Measurements from ENCODE around the gene MAP2.
A peak's percentile ranks its signal among the peaks of the same experiment; 100 is the strongest.

The MAP2 gene

GRCh38 chr2:209661286-209661894, 237.5 kb downstream of the MAP2 start:
- peak; percentile 72 for DNase-seq (ENCODE audit: low spot score)

DNA sequence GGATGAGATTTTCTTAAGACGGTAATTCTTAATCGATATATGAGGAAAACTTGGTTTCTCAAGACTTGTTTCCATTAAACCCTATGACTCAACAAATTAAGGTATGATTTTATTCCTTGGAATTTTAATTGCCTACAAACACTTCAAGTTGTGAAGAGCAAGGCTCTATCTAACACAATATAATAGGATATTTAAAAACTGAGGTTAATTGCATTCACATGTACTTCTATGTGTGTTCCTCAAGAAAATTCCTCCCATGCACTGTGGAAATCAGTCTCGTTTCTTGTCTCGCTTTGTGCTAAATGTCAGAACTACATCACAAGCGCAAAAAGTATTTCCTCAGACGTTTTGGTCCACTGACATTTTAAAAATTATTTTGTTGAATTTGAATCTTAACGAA, 238.2 kb downstream of the MAP2 start:
- DNase-seq (ENCODE audit: low spot score), result no peak

DNA sequence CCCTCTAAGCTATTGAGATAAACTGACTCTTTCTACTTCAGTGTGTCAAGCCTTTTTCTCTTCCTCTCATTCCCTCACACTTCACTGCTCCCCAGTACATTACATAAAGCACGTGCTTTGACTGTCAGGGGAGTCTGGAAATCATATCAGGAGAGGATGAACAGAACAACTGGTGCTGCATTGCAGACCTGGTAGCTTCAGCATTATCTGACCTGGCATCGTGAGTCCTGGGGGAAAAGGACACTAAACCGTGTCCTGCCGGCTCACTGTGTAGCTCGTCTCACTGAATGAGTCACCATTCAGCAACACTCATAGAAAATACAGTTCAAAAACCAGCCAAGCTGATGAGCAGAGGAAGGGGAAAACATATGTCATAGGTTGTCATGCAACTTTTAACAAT, 239.3 kb downstream of the MAP2 start:
- no peak for DNase-seq (ENCODE audit: low spot score)

DNA sequence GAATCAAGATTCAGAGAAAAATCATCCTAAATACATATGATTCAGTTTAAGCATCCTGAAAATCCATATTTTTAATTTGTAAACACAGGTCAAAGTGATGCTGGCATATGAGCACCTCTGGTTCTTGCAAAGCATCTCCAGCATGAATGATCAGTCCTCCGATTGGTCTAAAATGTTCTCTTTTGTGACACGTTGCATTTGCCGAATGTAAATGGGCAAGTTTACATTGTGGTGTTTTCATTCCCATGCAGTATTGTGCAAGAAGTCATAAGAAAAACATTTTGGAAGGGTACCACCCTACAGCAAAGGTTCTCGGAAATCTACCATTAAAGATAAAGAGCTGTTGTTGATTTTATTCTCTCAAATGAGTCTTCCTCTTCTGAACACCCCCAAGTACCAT, 239.8 kb downstream of the MAP2 start:
- no peak for DNase-seq (ENCODE audit: low spot score)

- DNase-seq (ENCODE audit: low spot score), result no peak
Measured at GRCh38 chr2:209666296-209666695, 242.4 kb downstream of the MAP2 start.

DNA sequence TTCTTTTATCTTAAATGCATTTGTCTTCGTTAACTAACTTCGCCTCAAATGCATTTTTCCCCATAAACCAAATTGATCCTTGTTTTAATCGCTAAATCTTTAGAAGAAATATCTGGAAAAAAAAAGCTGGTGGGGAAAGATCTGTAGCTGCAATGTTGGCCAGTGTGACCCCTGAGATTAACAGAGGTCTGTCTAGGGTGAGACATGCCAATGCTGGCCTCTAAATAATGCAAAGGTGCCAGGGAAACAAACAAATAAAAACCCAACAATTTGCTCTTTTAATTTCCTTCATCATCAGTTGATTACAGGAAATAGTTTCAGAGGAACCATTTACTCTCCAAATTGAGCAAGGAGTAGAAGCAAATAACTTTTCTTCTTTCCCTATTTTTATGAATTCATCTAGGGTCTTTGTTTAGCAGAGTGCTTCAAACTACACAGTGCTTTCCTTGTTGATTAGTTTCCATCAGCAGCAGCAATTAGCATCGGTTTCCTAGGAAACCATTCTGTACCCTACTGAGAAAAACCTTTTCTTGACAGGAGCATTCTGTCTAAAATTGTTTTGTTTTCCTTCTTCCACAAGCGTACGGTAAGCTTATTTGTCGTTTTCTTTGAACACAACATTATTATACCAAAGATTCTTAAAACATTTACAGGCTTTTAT, 247.3 kb downstream of the MAP2 start:
- DNase-seq (ENCODE audit: low spot score), result no peak

DNA sequence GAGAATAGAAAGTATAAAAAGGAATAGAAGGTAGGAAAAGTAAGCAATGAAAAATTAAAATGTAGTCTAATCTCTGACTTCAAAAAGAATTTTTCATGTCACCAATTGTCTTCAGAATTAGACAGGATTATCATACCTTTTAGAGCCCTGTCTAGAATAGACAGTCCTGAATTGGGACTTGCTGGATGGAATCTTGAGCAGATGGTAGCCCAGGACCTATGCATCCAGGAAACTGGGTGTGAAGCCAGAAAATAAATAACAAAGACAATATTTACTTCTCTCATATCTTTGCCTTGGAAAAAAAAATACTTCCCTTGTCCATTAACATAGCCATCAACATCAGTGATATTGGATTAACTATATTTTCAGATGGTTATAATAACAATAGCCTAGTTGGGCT, 250.0 kb downstream of the MAP2 start:
- no peak for DNase-seq (ENCODE audit: low spot score)

GRCh38 chr2:209680596-209680995, 256.7 kb downstream of the MAP2 start:
- DNase-seq (ENCODE audit: low spot score), result no peak

GRCh38 chr2:209681201-209681735, 257.4 kb downstream of the MAP2 start:
- DNase-seq (ENCODE audit: low spot score), result no peak

DNA sequence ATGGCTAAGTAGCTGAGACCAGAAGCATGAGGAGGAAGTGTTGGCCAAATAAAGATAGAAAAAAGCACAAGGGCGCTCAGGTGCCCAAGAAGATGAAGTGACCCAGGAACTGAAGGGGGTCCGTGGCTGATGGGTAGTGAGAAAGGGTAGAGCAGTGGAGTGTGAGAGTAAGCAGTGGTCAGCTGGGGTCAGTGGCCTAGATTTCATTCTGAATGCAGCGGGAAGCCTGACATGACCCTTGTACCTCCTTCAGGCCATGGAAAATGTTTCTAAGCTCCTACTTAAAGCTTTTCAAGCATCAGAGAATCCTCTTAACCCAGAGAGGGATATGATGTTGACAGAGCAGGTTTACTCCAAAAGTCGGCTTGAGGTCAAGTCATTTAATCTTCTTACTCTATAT, 258.8 kb downstream of the MAP2 start:
- no peak for DNase-seq (ENCODE audit: low spot score)

GRCh38 chr2:209685340-209685739, 261.5 kb downstream of the MAP2 start:
- no peak for DNase-seq (ENCODE audit: low spot score)

DNA sequence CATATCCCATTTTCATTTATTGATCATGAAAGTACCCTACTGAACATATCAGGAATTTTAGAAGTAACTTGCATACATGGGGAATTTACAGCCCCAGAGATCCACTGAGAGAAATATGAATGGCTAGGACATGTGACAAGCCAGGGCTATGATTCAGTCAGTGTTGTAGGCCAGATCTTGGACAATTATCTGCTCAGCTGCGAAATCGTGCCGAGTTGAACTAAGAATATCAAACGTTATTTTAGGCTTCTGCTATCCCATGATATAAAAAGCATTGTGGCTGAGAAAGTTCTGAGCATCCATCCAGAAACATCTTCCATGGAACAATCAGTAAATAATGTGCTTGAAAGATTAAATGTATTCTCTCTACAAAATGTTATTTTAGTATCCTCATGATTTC, 262.1 kb downstream of the MAP2 start:
- DNase-seq (ENCODE audit: low spot score), result no peak

DNA sequence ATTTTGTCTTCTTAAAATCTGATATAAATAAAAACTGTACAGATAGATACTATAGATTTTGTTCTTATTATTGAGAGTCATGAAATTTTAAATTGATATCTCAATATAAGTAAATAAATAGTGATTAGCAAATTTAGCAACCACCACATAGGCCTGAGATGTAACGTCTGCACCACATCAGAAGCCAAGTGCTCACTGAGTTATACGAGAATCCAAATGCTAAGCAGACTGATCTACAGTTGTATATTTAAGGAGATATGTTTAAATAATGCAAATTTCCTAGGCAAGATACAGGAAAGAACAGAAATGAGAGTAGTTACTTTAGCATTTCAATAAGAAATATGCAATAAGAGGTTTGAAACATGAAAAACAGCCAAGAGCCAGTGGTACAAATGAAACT, 262.6 kb downstream of the MAP2 start:
- no peak for DNase-seq (ENCODE audit: low spot score)

DNA sequence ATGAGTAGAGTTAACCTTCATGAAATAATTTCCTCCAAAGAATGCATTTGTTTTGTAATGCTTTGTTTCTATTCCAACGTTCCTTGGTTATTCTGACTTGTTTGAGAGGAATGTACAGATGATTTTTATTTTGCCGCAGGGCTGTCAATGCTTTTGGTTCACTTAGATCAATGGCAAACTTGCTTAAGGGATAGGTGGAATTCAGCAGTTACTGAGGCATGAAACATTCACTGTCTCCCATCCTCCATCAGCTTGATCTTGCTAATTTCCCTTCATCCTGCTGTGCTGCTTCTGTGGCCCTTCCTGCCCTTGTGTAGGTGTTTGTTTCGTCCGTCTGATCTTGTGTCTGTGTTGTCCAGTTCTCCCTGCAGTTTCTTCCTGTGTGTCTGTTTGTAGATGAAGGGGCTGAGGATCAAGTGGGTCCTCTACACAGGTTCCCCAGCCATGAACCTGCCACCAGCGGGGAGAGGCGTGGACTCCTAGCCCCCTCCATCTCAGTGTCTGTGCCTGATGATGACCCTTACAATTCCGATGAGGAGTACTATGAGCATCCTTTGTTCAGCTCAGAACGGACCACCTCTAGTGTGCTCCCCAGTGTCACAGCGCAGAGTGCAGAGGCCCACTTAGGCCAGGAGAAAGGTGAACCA, 263.6 kb downstream of the MAP2 start:
- DNase-seq (ENCODE audit: low spot score), result no peak

GRCh38 chr2:209688385-209688784, 264.5 kb downstream of the MAP2 start:
- no peak for DNase-seq (ENCODE audit: low spot score)

GRCh38 chr2:209690029-209690754, 266.3 kb downstream of the MAP2 start:
- no peak for DNase-seq (ENCODE audit: low spot score)

GRCh38 chr2:209694748-209695147, 270.9 kb downstream of the MAP2 start:
- no peak for DNase-seq (ENCODE audit: low spot score)

DNA sequence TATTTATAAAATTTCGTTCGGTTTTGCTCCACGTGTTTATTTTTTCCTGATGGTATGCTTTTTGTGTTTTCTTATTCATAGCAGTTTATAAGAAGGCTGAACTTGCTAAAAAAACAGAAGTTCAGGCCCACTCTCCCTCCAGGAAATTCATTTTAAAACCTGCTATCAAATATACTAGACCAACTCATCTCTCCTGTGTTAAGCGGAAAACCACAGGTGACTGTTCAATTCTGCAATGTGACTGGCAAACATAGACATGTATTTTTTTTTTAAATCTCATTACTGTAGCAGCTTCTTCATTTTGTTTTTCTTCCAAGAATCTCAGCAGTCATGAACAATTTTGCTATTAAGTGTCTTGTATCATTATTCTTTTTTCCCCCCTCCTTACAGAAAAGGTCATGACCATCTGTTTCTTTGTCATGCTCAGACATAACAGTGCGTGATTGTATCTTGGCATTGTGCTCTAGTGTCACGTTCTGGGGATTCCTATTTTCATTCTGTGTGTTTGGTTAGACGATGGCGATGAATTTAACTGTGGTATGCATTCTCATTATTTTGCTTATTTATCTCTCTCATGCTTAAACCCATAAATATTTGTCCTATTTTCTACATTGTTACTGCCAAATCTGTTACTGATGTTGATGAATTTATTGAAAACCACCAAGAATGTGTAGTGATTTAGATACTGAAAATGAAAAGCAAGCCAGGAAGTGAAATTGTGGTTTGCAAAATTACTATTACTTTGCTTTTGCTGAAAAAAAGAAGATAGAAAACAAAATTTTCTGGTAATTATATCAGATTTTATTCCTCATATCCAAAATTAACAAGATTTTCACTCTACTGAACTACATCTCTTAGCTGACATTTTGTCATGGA, 273.2 kb downstream of the MAP2 start:
- no peak for DNase-seq (ENCODE audit: low spot score)

DNA sequence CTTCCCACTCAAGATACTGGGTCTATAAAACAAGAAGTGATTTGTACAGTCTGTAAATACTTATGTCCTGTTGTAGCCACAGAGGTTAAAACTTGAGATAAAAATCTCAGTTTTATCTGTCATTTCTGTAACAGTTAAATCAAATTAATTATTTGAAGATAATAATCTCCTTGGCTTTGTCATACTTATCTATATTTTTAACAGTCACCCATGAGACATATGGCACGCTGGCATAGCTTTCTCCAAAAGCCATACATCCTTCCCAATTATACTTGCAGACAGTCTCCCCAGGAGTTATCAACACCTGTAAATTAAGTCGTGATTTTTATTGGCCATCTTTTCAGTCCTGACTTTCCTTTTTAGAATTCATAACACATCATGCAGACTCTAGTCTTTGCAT, 278.9 kb downstream of the MAP2 start:
- DNase-seq (ENCODE audit: low spot score), result no peak

- DNase-seq (ENCODE audit: low spot score), result no peak
Measured at GRCh38 chr2:209713219-209713618, 289.4 kb downstream of the MAP2 start.

DNA sequence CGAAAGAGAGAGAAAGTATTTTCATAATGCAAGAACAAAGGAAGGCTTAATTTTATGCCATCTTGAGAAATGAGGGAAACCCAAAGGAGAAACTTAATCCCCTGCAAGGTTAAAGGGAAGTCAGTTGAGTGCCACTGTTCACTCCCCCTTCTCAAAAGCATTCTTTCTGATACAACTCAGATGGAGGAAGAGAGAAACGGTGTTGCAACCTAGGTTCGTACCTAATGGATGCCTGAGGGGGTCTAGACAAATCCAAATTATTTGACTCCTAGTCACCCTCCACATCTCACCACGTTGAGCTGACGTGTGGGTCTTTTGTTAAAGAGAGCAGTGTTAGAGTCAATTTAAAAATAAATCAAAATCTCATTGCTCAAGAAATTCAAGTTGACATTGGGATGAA, 295.2 kb downstream of the MAP2 start:
- DNase-seq (ENCODE audit: low spot score), result no peak

DNA sequence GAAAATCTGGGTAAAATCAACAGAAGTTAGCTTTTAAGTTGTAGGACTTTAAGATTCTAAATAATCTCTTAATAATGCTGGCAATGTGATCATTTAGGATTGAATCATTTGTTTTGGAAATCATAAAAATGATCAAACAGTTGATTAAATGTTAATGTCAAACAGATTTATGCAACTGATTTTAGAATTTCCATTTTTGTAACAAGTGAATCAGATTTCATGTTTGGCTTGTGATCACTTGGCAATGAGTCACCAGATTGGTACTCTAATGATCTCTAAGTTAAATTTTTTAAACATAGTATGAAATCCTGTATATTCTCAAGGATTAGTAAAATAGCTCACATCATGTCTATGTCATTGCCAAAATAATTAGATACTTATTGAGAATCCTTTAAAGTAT, 297.6 kb downstream of the MAP2 start:
- DNase-seq (ENCODE audit: low spot score), result peak; percentile 16

Data from putamen (tissue), 1 donor.